Tongue (tissue), 3 donors: ENCODE data around the gene CDK13. TPM values are rescaled to one million over a fixed set of nuclear protein-coding genes. Genes with fewer than 3 reads are reported as not detected.

ENCODE experiments used
- DNase-seq: peaks from one replicate; pipeline ENCODE4 v3.0.0-alpha.2; 2015
- small RNA-seq: library from RNA; depleted of rRNA; stranded (forward); fragments of <200 nt; gene quantifications from one replicate; pipeline ENCODE3, GENCODE V24; 2014; ENCODE audit warnings: low replicate concordance
- total RNA-seq: library from RNA; depleted of rRNA; stranded (reverse); fragments of >200 nt; gene quantifications from one replicate; pipeline ENCODE4 v1.2.3, GENCODE V29; 2014

The CDK13 gene
- total RNA-seq, 1 donor from 2014 or later, result 95.4 TPM

DNA sequence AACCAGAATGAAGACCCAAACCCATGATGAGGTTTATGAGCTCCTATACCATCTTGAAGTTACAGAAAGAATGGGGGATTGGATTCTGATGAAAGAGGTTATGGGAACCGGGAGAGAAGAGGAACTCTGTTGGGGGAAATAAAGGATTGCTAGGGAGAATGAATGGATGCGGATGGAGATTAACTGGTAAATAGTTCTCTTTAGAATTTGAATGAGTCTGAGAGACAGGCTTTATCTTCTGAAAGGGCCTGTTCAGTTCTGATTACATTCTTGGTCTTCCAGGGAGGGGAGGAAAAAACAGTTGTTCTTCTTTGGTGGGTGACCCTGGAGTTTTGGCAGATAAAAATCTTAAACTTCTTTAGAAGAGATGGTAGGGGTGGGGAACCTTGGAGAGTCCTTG is 198.6 kb downstream of the CDK13 start:
- no peak for DNase-seq

Small RNA genes lying within 50 kb of the gene (small RNA-seq; reads per million reads assigned to genes)
- gene AC006023.1 (not detected), gene AC006023.2 (not detected)

Other genes with a start within 250 kb of the CDK13 start
- 8.9 TPM for gene MPLKIP, start 184.4 kb downstream of the CDK13 start, total RNA-seq
- 9.9 TPM for gene SUGCT, start 184.7 kb downstream of the CDK13 start, total RNA-seq